Natural killer cell treated with Interleukin-12 subunit alpha and Interleukin-12 subunit beta and Interleukin-15 and Interleukin-18, amount 100 ng/mL, for 72 hours (primary cell): ENCODE results near the gene CEP89. TPM values are rescaled to one million over a fixed set of nuclear protein-coding genes. Genes with fewer than 3 reads are reported as not detected.
"Not testable (repeated sequence)": the region's sequence is repeated elsewhere in the genome, so short reads cannot be mapped to it uniquely, and the experiment has no call there.

Experiments
- ATAC-seq, 2 donors: fragments of 150-1000 bp; cut with Tn5 transposase in 1 of 2; sonication (Bioruptor Pico), chemical (Tn5 transposase) in 1 of 2; 2 replicates each; pipeline ENCODE4 v1.10.0; 2021
- DNase-seq: peaks from one replicate; pipeline ENCODE4 v3.0.0; 2022; ENCODE audit warnings: low spot score
- H3K27ac Mint-ChIP-seq, 2 donors: 1 replicate in 1 of 2; 2 replicates in 1 of 2; pipeline ENCODE4 v1.8.0; 2022; ENCODE audit warnings: mixed read lengths in 2 of 2, mild to moderate bottlenecking in 1 of 2, moderate library complexity in 1 of 2
- H3K27me3 Mint-ChIP-seq, 2 donors: 1 replicate in 1 of 2; 2 replicates in 1 of 2; pipeline ENCODE4 v1.8.0; 2022; ENCODE audit warnings: mixed read lengths in 2 of 2
- H3K36me3 Mint-ChIP-seq: one replicate; pipeline ENCODE4 v1.8.0; 2022; ENCODE audit warnings: mixed read lengths
- H3K4me1 Mint-ChIP-seq, 2 donors: 1 replicate in 1 of 2; 2 replicates in 1 of 2; pipeline ENCODE4 v1.8.0; 2022; ENCODE audit warnings: low read depth in 2 of 2, mixed read lengths in 2 of 2, mild to moderate bottlenecking in 1 of 2
- H3K4me3 Mint-ChIP-seq: one replicate; pipeline ENCODE4 v1.8.0; 2022; ENCODE audit warnings: mixed read lengths
- H3K9me3 Mint-ChIP-seq: 2 replicates; pipeline ENCODE4 v1.8.0; 2022; ENCODE audit warnings: mixed read lengths
- total RNA-seq, 2 donors: library from RNA; stranded (reverse); gene quantifications; one replicate each; pipeline ENCODE4 v1.2.3, GENCODE V29; 2022

The CEP89 gene
- total RNA-seq, 2 donors from 2014 or later, result 17.3 to 18.5 TPM

DNA sequence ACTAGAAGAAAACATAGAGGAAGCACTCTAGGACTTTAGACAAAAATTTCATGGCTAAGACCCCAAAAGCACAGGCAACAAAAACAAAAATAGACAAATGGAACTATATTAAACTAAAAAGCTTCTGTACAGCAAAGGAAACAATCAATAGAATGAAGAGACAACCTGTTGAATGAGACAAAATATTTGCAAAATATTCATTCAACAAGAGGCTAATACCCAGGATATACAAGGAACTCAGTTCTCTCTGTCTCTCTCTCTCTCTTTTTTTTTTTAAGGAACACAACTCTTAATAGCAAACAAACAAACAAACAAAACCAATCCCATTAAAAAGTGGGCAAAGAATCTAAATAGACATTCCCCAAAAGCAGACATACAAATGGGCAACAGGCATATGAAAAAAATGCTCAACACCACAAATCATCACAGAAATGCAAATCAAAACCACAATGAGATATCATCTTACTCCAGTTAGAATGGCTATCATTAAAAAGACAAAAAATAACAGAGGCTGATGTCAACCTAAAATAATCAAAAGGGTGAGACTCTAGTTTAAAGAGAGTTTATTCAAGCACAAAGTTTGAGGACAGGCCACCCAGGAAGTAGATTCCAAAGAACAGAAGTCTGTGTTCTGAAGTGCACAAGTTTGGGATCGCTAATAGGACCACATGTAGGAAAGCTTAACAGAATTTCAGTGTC lies 75.1 kb downstream of the CEP89 start:
- Mint-ChIP-seq H3K36me3 (peaks cover 31% of the 10 kb centered on the region), H3K27me3 (no peaks in the 10 kb centered on the region)
- no peak for DNase-seq

DNA sequence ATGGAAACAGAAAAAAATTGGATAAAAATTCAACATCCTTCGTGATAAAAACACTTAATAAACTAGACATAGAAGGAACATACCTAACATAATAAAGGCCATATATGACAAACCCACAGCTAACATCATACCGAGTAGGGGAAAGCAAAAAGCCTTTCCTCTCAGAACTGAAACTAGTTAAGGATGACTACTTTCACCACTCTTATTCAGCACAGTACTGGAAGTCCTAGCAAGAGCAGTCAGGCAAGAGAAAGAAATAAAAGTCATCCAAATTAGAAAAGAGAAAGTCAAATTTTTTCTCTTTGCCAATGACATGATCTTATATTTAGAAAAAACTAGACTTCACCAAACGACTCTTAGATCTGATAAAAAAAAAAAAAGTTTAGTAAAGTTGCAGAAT lies 76.4 kb downstream of the CEP89 start:
- peaks cover 37% of the 10 kb centered on the region for H3K36me3 Mint-ChIP-seq
- DNase-seq, result no peak
- H3K27ac Mint-ChIP-seq, result no peak overlapping the region
- peak in 1 of 2 donors; percentile 58 for ATAC-seq
- H3K4me3 Mint-ChIP-seq, result no peak overlapping the region
- peaks cover 0 to 14% of the 10 kb centered on the region in 2 donors for H3K4me1 Mint-ChIP-seq
- no peaks in the 10 kb centered on the region for H3K27me3 Mint-ChIP-seq
- H3K9me3 Mint-ChIP-seq, result peaks cover 11% of the 10 kb centered on the region

More for the DNA sequence above, 75.1 kb downstream of the CEP89 start:
- H3K27ac Mint-ChIP-seq, result no peak overlapping the region
- ATAC-seq, result no peak
- H3K4me3 Mint-ChIP-seq, result no peak overlapping the region
- H3K4me1 Mint-ChIP-seq, result peaks cover 0 to 14% of the 10 kb centered on the region in 2 donors
- peaks cover 4% of the 10 kb centered on the region for H3K9me3 Mint-ChIP-seq

DNA sequence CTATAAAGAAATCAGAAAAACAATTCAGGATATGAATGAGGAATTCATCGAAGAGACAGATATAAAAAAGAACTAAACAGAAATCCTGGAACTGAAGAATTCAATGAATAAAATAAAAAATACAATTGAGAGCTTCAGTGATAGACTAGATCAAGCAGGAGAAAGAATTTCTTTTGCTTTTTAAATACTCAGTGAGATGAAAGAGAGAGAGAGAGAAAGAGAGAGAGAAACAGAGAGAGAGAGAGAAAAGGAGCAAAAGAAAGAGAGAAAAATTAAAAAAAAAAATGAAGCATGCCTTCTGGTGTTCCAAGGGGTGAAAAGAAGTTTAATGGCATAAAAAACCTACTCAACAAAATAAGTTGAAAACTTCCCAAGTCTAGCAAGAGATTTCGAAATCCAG lies 80.1 kb downstream of the CEP89 start:
- Mint-ChIP-seq H3K9me3 (peaks cover 11% of the 10 kb centered on the region), H3K27me3 (no peaks in the 10 kb centered on the region), H3K4me3 (no peak overlapping the region), H3K36me3 (peaks cover 37% of the 10 kb centered on the region), H3K4me1 (peaks cover 0 to 14% of the 10 kb centered on the region in 2 donors), H3K27ac (no peak overlapping the region)
- DNase-seq (no peak), ATAC-seq (no peak)

DNA sequence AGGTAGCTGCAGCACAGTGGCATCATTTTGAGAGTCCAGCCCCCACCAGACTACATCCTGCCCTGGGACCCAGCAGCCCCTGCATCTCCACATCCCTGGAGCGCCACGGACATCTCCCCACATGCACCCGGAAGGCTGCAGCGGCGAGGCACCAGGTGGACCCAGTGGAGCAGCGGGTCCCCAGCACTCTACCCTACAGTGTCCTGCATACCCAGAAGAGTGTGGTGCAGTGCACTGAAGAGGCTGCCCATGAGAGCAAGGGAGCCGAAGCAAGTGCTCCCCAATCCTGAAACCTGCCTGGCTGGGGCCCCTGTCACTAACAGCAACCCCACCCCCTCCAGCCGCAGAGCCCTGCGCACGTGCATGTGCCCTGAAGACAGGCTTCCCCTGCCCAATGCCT lies 80.9 kb downstream of the CEP89 start:
- ATAC-seq (no peak), DNase-seq (no peak)
- Mint-ChIP-seq H3K27ac (no peak overlapping the region), H3K36me3 (peaks cover 37% of the 10 kb centered on the region), H3K4me1 (peaks cover 0 to 14% of the 10 kb centered on the region in 2 donors), H3K4me3 (no peak overlapping the region), H3K27me3 (no peaks in the 10 kb centered on the region), H3K9me3 (peaks cover 11% of the 10 kb centered on the region)

DNA sequence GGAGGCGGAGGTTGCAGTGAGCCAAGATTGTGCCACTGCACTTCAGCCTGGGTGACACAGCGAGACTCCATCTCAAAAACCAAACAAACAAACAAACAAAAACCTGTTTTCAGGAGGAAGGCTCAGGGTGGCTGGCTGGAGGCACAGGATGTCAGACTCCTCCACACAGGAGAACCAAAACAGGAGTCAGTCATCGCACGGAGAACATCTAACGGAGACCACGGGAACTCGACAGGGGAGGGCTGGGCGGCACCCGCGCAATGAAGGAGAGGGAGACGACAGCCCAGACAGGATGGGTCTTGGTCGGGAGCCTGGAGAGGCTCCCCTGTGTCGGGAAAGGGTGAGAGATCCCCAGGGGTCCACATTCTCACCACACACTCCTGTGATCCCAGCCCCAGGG lies 81.4 kb downstream of the CEP89 start:
- ATAC-seq (no peak), DNase-seq (no peak)
- H3K36me3 Mint-ChIP-seq, result peaks cover 37% of the 10 kb centered on the region
- no peak overlapping the region for H3K4me3 Mint-ChIP-seq
- peaks cover 11% of the 10 kb centered on the region for H3K9me3 Mint-ChIP-seq
- H3K4me1 Mint-ChIP-seq, result peaks cover 0 to 8% of the 10 kb centered on the region in 2 donors
- no peak overlapping the region for H3K27ac Mint-ChIP-seq
- H3K27me3 Mint-ChIP-seq, result no peaks in the 10 kb centered on the region

DNA sequence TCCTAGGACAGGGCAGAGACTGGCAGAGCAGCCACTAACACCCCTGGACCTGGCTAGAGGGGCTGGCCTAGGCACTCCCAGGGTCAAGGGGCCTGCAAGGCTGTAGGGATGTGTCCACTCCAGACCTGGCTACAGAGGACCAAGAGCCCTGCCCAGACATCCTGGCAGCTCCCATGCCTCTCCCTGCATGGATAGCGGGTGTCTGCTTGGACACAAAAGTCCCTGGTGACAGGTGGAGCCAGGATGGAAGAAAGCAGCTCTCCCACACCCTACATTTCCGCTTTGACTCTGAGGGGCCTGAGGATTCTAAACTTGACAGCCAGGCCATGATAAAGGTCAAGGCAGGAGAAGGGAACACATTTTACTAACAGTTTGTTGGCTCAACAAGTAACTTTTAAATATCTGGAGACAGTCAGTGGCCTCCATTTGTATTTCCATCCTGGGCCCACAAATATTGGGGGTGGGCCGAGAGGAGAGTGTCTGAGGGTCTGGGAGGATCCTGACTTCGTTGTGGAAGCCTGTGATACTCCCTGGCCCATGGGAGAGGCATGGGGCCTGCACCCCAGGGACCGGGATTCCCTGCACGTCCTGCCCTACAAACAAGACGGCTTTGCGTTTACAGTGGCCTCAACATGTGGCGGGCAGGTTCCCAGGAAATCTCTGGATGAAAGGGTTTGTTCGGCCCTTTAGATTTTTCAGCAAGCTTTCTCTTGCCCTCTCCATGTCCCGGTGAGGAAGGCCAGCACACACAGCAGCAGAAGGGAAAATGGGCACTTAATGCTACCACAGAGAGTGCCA lies 82.4 kb downstream of the CEP89 start:
- no peak for ATAC-seq

DNA sequence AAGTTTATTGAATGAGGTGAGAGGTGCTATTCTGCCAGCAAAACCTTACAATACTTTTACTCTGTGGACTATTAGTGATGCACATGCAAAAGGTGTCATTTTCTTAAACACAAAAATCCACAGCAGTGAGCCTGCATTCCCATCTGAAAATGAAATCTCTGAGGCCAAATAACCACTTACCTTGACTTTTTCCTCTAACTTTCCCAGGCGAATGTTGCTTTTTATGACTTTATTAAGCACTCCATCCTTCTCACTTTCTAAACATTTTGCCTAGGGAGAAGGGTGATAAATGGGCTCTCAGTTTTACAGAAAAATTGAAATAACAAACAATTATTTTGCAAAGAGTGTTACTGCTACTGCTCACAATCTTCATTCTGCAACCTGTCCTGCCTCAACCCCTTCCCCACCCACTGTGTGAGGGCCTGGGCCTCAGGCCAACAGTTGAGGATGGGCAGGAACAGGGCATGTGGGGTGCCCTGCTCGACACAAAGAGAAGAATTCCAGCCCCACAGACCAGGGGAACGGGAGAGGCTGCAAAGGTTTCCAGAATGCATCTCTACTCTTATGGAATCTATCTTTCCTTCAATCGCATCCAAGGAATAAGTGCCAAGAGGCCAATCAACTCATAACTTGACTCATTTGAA lies 84.1 kb downstream of the CEP89 start:
- Mint-ChIP-seq H3K9me3 (peaks cover 7% of the 10 kb centered on the region), H3K4me1 (no peaks in the 10 kb centered on the region), H3K4me3 (no peak overlapping the region), H3K36me3 (peaks cover 12% of the 10 kb centered on the region), H3K27me3 (no peaks in the 10 kb centered on the region), H3K27ac (no peak overlapping the region)
- ATAC-seq (no peak), DNase-seq (no peak)

More for the DNA sequence above, 82.4 kb downstream of the CEP89 start:
- Mint-ChIP-seq H3K36me3 (peaks cover 27% of the 10 kb centered on the region), H3K4me3 (no peak overlapping the region), H3K27me3 (no peaks in the 10 kb centered on the region), H3K27ac (no peak overlapping the region), H3K9me3 (peaks cover 11% of the 10 kb centered on the region), H3K4me1 (no peaks in the 10 kb centered on the region)
- no peak for DNase-seq

DNA sequence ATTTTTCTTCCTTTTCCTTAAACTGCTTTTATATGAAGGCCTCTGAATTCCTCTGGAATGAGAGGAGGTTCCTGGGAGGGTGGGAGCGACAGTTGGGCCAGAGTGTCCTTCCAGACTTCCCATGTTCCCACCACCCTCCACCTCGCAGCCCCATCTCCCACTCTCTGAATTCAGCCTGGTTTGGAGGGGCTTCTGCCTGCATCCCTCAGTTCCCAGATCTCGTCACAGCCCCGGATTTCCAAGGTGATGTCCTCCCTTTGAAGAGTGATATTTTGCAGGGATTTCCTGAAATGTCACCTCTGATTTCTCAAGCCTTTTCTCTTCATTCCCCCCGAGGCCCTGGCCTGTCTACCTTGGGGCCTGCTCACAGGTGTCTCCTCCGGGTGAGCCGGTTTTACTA lies 85.5 kb downstream of the CEP89 start:
- Mint-ChIP-seq H3K27me3 (no peaks in the 10 kb centered on the region), H3K4me3 (no peak overlapping the region), H3K27ac (no peak overlapping the region), H3K9me3 (peaks cover 2% of the 10 kb centered on the region), H3K36me3 (peaks cover 2% of the 10 kb centered on the region), H3K4me1 (no peaks in the 10 kb centered on the region)
- ATAC-seq (no peak), DNase-seq (no peak)

DNA sequence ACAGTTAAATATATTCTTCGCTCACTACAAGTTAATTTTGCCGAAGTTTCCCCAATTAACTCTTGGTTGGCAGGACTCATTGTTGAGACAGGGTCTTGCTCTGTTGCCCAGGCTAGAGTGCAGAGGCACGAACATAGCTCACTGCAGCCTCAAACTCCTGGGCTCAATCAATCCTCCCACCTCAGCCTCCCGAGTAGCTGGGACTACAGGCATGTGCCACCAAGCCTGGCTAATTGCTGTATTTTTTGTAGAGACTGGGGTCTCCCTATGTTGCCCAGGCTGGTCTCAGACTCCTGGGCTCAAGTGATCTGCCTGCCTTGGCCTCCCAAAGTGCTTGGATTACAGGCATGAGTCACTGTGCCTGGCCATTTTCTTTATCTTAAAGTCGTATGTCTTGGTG lies 86.5 kb downstream of the CEP89 start:
- H3K4me3 Mint-ChIP-seq, DNase-seq, H3K4me1 Mint-ChIP-seq, H3K9me3 Mint-ChIP-seq, H3K36me3 Mint-ChIP-seq, H3K27me3 Mint-ChIP-seq, H3K27ac Mint-ChIP-seq, ATAC-seq: not testable (repeated sequence)

DNA sequence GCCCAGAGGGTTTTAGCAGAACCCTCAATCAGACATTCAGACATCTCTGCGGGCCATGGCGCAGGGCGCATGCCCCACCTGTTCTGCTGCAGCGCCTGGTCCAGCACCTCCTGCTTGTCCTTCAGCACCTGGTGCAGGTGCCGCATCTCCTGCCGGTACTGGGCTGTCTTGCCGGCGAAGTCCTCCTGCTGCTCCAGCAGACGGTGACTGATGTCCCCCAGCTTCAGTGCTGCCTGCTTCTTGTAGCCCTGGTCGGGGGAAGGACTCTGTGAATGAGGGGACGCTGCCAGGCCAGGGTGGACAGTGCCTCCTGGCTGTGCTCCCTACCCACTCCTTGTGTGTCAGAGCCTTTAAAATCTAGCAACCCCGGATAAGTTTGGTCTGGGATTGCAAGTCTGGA lies 90.0 kb downstream of the CEP89 start:
- Mint-ChIP-seq H3K9me3 (no peaks in the 10 kb centered on the region), H3K27ac (no peak overlapping the region), H3K36me3 (no peaks in the 10 kb centered on the region), H3K4me3 (no peak overlapping the region), H3K4me1 (no peaks in the 10 kb centered on the region), H3K27me3 (no peaks in the 10 kb centered on the region)
- DNase-seq, result no peak
- ATAC-seq, result no peak

DNA sequence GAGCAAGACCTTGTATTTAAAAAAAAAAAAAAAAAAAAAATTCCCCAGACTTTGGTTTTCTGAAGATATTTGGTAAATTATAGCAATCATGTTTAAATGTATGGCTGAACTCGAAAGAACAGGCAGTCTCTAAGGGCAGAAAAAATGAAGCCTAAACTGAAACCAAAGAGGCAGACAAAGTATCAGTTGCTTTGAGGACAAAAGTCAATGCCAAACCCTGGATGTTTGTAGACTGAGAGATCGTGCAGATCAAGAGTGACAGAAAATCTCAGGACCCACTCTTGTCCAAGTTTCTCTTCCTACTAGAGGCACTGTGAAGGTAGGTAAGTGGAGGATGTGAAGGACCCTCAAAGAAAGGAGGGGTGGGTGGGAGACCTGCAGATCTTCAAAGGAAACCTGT lies 91.1 kb downstream of the CEP89 start:
- ATAC-seq (no peak), DNase-seq (no peak)
- no peaks in the 10 kb centered on the region for H3K36me3 Mint-ChIP-seq
- no peaks in the 10 kb centered on the region for H3K4me1 Mint-ChIP-seq
- no peaks in the 10 kb centered on the region for H3K9me3 Mint-ChIP-seq
- H3K27me3 Mint-ChIP-seq, result no peaks in the 10 kb centered on the region
- H3K4me3 Mint-ChIP-seq, result no peak overlapping the region
- no peak overlapping the region for H3K27ac Mint-ChIP-seq

DNA sequence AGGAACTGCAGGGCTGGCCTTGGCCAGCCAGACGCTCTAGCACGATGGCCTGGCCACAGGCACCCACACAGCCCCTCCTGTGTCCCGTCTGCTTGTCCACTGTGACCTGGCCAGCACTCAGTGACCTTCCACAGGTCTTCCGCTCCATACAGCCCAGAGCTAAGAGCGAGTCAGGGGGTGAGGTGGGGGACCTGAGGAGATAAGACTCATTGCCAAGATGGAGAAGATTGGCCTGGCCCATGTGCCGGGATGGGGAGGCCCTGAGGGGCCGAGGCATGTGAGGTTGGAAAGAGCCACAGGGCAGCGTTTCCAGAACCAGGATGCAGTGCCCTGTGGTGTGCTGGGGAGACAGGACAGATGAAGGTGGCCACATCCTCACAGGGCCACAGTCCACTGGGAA lies 92.0 kb downstream of the CEP89 start:
- no peaks in the 10 kb centered on the region for H3K9me3 Mint-ChIP-seq
- H3K4me3 Mint-ChIP-seq, result no peak overlapping the region
- H3K27ac Mint-ChIP-seq, result no peak overlapping the region
- H3K27me3 Mint-ChIP-seq, result no peaks in the 10 kb centered on the region
- no peak for ATAC-seq
- no peak for DNase-seq
- H3K36me3 Mint-ChIP-seq, result no peaks in the 10 kb centered on the region
- no peaks in the 10 kb centered on the region for H3K4me1 Mint-ChIP-seq

DNA sequence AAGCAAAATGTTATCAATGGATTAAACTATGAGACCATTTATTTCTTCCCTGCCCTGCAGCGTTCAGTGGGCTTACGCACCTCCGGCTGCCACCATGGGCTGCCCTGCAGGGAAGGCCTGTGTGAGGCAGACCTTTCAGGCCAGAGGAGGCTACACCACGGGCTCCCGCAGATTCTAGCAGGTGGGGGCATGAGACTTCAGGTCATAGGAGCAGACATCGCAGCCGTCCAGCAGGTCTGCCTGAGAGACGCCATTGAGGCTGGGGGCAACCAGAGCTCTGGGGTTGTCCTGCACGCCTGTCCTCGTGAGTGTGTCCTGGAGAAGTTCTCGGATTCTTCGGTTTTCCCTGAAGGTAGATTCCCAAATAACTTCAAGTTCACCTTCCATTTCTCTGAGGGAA lies 92.8 kb downstream of the CEP89 start:
- ATAC-seq (no peak), DNase-seq (no peak)
- H3K27me3 Mint-ChIP-seq, result no peaks in the 10 kb centered on the region

More for the DNA sequence above, 92.8 kb downstream of the CEP89 start:
- H3K9me3 Mint-ChIP-seq, result no peaks in the 10 kb centered on the region
- H3K4me1 Mint-ChIP-seq, result no peaks in the 10 kb centered on the region
- H3K4me3 Mint-ChIP-seq, result no peak overlapping the region
- H3K27ac Mint-ChIP-seq, result no peak overlapping the region
- H3K36me3 Mint-ChIP-seq, result no peaks in the 10 kb centered on the region
